Embryonic facial prominence (tissue), 1 donor: ENCODE data around the gene ERBB4.
"Not testable (repeated sequence)": the region's sequence is repeated elsewhere in the genome, so short reads cannot be mapped to it uniquely, and the experiment has no call there.

Experiments
- DNase-seq: peaks from one replicate; pipeline ENCODE4 v3.0.0-alpha.2; 2016; ENCODE audit errors: extremely low spot score

ERBB4 gene

DNA sequence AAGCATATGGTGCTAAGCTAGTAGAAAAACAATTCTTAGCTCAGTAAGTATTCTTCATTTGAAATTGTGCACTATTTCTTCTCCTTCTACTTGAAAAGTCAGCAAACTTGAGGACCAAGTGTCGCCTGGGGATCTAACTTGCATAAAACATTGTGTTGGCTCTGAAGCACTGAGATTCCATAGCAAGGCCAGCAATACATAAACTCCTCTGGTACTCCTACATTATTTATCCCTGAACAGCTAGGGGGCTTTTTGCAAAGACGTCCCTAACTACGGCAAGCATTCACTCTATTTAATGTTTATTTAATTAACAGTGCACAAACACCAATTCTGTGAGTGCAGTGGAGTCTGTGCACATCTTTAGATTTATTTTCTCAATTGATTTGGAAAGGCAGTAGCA, 392.2 kb downstream of the ERBB4 start:
- no peak for DNase-seq

DNA sequence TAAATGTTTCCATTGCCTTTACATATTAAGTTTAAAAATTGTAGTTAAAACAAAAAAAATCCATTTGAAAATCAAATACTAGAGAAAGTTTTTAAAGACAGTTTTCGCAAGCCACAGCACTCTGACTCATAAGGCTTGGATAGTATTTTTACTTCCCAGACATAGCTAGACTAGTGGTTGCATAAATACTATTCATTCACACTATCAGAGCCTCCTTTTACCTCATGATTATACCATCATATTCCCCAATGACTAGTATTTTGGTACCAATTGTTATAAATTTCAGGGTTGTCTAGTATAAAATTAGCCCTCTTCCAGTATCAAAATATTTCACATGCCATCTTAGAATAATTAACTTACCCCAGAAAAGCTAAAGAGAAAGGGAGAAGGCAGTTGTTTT, 393.5 kb downstream of the ERBB4 start:
- DNase-seq, result no peak

DNA sequence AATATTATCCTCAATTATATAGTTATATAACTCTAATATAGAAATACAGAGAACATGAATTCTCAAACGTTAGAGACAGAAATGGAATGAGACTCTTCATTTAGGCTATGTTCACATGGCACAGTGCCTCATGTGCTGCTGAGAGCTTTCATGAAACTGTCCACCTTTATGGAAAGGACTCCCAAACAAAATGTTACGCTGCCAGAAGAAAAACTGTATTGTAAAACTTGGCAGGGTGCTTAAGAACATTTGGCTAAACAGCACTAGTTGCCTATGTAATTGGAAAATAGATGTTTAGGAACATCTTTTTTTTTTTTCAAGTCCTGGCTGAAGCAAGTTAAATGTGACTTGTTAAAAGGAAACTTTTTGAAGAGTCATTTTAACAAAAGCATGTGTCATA, 396.0 kb downstream of the ERBB4 start:
- no peak for DNase-seq

DNA sequence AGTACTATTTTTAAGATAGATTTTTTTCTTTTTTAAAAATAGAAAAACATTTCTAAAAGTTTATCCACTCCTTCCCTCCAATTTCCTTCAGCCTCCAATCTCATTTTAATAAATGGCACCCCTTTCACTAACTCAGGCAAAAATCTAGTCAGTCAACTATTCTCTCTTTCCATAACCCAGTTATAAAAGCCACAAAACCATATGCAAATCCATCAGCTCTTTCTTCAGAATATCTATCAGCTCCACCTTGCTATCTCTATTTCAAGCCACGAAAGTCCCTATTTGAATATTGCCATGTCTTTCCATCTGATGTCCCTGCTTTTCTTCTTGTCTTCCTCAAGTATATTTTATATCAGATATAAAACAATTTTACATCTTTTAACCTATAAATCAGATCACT, 397.1 kb downstream of the ERBB4 start:
- DNase-seq, result no peak

DNA sequence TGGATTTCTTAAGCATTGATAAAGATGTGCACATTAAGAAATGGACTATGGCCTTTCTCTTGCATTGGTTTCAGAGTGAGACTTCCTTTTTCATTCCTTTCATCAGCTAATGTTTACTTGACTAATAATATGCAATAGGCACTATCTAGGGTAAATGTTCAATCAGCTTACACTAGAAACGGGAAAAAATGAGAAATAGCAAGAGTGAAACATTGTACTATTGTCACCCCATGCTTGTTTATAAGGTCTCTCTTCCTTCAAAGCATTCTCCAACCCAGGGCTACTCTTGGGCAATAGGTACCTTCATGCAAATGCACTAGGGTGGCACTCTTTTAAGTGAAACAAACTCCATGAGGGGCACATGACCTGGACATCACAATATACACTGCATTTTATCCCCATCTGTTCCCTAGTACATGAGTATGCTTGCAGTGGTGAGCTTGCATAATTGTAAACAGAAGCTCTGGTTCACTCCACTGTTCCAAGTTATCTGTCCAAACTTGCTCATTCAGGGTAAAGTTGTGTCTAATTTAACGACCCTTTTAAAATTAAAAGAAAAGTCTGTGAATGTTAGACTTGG, 402.3 kb downstream of the ERBB4 start:
- DNase-seq, result no peak

DNA sequence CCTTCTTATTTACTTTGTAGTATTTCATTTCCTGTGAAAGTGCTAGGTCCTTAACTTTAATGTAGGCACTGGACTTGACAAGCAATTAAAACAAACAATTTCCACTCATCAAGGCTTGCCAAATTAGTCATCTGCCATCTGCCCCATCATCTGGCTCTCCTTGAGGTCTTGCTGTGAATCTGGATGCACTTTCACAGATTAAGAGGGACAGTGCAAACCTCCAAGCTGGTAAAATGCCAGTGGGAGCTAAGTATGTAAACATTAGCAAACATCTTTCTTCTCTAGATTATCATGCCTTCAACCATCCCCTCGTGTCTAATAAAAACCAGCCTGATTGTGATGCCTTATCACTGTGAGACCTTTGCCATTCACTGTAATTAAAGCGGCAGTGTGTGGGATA, 402.9 kb downstream of the ERBB4 start:
- DNase-seq, result no peak

DNA sequence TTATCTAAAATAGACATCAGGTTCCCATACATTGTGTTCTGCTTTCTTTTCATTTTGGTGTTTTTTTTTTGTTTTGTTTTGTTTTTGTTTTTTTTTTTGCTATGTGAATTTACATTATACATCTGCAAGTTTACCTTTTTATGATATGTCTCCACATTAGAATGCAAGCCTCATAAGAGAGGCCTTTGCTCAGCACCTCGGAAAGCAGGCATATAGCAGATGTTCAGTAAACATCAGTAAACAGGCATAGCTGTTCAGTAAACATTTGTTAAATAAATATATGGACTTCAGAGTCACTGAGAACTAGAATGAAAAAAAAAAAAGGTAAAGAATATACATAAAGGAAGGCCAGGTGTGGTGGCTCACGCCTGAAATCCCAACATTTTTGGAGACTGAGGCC, 405.3 kb downstream of the ERBB4 start:
- no peak for DNase-seq

DNA sequence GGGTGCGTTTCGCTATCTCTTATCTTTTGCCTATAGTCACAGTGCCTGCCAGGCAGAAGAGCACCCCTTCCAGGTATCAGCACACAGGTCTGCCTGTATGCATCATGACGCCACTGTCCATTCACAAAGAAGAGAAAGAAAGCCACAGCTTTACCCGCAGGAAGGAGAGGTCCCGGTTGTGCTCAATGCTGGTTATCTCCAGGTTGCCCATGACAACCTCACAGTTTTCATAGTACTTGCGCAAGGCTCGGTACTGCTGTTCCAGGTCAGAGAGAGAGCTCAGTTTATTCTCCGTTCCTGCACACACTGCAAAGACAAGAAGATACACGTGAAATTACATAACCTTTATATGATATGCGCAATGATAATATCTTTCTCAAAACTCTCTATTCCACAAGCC, 414.0 kb downstream of the ERBB4 start:
- no peak for DNase-seq

DNA sequence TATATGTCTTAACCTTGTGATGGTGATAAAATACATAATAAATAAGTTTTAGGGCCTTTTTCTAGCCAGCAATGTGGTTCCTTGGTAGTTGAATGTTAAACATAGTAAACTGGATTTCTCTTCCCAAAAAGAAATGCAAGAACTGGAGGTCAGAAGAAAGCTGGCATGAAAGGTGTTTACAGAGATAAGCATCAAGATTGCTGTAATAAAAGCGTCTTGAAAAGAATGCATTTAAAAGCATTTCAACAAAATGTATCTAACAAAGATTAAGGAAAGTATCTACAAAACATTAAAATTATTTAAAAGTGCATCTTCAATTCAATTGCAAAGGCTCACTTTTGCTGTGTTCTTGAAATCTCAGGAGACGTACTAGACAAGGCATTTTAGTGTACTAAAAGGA, 419.0 kb downstream of the ERBB4 start:
- no peak for DNase-seq

DNA sequence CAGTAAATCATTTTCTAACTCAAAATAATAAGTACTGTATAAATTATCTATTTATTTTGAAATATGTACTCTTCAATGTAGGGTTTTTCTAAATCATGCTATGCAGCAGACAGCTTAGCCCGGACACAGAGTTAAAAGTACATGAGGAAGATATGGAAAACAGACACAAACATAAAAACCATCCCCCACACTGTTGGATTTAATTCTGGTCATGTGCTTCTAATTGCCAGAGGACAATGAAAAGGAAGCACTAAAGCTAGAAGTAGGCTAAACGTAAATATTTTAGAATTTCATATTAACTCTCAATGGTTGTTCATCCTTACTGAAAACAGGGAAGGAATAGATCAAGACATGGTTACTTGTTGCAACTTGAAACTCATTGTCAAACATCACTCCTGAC, 420.7 kb downstream of the ERBB4 start:
- DNase-seq, result no peak

DNA sequence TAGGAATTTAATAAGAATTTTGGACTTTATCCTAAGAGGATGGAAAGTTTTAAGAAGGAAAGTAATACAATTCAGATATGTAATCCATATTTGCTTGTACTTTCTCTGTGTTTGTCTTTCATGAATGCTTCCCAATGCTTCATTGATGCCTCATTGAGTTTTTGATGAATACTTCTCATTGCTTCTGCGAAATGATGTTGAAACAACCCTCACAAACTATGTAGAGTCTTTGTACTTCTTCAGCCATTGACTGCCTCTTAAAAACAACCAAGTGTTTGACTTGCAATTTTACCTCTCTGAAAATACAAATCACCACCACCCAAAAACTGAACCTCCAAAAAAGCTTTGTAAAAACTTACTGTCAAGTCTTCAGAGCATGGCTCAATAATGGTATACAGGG, 424.1 kb downstream of the ERBB4 start:
- no peak for DNase-seq

DNA sequence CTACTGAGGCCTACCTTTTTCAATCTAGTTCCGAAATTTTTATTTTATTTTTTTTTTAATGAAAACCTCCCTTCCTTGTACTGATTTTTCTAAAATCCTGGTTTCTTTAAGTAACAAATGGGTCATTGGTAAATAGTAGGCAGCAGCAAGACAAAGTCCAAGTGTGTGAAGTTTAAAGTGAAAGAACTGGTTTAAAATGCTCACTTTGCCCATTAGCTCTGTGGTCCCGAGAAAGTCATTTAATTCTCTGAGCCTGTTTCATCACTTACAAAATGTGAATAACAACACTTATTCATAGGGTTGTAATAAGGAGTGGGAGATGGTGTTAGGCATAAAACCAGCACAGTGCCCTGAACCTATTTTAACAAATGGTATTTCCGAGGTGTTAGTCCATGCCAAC, 426.2 kb downstream of the ERBB4 start:
- no peak for DNase-seq

DNA sequence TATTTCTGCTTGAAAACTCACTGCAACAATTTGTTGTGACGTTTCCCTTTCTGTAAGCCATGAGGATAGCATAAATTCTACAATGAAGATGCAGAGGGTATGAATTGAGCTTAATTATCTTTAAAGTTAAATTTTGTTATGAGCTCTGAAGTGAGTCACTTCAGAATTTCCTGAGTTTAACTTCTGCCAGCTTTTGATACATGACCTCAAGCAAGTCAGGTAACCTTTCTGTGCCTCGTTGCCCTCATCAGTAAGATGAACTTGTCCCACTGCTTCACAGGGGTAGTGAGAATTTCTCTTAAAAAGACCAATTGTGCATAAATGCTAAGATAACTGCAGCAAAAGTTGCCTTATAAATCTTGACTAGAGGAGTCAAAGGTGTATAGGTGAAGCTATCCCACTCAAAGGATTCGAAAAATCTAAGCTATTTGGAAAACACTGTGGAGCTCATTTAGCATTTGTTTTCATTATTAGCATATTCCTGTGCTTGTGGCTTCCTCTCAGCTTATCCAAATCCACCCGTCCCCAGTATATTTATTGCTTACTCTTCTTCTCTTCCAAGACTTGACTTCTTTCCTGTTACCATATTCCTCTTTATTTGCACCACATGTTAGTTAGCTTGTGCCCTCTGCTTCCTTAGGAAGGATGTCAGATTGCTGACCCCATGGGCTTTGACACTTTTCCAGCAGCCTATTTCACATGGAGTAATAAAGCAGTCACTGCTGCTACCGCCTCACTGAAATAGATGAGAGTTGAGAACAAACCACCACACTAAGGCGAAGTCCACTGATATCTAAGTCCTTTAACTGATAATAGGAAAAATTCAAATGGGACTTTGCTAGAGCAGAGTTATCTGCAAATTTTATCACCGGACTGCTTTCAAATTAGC, 428.6 kb downstream of the ERBB4 start:
- DNase-seq, result no peak

DNA sequence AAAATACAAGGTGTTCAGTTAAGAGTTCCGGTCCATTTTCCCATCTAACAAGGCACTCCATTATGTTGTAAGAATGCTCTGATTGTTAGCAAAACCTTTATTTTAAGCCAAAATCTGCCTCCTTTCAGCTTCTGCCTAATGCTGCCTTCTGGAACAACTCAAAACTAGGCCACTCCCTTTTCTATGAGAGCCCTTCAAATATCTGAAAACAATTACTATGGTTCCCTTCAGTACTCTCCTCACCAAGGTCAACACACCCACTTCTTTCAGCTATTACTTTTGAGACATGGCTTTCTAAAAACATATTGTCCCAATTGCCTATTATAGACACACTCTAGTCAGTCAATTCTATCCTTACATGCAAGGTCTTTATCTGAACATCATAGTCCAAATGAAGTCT, 429.4 kb downstream of the ERBB4 start:
- DNase-seq, result no peak

DNA sequence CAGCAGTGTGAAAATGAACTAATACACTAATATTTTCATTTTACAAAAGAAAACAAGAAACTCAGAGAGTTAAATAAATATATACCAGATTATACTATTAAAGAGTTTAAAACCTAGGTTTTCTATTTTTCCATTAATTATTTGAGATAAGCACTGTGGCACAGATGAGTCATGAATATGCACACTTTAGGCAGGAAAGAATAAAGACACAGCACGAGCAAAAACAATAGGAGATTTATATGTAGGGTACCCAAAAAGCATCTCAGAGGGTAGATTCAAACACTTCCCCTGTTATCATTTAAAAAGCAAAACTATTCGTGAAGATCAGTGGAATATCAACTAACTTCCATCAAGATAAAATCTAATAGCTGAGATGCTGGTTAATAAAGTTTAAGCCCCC, 430.6 kb downstream of the ERBB4 start:
- DNase-seq, result no peak

DNA sequence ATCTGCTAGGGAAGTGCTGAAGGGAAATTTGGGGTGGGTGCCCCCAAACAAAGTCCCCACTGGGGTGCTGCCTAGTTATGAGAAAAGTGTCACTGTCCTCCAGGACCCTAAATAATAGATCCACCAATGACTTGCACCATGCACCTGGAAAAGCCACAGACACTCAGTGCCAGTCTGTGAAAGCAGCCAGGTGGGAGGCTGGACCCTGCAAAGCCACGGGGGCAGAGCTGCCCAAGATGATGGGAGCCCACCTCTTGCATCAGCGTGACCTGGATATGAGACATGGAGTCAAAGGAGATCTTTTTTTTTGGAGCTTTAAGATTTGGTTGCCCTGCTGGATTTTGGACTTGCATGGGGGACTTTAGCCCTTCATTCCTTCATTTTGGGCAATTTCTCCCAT, 431.6 kb downstream of the ERBB4 start:
- DNase-seq, result no peak

DNA sequence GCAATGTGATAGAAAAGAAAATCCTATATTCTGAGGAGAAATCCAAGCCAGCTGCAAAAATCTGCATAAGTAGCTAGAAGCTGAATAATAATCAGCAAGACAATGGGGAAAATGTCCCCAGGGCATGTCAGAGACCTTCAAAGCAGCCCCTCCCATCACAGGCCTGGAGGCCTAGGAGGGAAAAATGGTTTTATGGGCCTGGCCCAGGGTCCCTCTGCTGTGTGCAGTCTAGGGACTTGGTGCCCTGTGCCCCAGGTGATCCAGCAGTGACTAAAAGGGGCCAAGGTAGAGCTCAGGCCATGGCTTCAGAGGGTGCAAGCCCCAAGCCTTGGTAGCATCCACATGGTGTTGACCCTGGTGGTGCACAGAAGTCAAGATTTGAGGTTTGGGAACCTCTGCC, 432.1 kb downstream of the ERBB4 start:
- DNase-seq, result not testable (repeated sequence)

DNA sequence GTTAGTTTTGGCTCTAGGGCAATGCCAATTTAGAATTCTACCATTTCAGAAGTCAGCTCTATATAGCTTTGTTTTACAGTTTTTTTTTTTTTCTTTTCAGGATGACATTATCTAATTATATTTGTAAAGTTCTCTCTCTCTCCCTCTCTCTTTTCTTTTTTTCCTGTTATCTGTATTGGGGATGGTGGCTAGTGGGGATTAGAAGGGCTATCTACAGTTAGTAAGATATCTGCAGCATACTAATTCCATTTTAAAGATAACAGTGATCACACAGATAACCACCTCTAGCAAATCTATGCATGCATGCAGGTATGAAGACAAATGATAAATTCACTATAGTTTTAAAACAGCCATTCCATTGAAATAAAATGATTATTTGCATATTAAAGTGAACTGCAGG, 438.9 kb downstream of the ERBB4 start:
- no peak for DNase-seq

DNA sequence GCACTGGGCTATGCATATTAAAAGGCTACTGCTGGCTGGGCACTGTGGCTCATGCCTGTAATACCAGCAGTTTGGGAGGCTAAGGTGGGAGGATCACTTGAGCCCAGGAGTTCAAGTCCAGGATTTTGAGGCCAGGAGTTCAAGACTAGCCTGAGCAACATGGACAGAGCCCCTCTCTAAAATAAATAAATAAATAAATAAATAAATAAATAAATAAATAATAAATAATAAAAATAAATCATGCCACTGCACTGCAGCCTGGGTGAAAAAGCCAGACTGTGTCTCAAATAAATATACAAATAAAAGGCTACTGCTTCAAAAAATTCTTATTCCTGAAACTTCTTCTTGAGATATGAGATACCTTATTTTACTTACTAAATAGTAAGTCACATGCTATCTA, 439.6 kb downstream of the ERBB4 start:
- DNase-seq, result no peak

DNA sequence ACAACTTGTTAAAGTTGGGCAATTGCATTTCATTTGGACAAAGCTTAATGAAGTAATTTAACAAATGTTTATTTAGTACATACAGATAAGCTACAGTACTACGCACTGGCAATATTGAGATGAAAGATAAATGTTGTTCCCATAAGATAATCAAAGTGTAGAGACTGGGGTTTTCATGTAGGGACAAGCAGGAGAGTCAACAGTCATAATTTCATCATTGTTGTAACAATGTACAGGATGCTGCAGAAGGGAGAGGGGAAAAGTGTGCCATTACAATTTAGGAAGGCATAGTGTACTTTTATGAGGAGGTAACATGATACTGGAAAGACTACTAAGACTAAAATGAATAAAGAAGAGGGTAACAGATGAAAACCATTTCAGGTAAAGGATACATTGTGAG, 441.6 kb downstream of the ERBB4 start:
- DNase-seq, result no peak

DNA sequence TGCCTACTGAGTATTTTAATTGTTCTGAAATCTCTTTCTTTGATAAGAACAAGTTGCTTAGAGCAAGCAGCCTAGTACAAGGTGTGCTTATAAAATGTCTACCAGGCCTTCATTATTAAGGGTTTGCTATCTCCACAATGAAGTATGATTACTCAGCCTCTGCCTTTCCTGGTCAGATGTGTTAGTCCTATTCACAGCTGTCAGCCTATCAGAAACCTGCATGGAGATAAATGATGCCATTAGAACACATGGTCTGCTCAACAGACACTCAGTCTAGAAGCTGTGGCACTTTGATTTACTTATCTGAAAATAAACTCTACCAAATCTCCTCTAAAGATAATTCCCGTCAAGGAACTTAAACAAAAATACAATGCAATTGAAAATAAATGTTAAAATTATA, 448.7 kb downstream of the ERBB4 start:
- no peak for DNase-seq

DNA sequence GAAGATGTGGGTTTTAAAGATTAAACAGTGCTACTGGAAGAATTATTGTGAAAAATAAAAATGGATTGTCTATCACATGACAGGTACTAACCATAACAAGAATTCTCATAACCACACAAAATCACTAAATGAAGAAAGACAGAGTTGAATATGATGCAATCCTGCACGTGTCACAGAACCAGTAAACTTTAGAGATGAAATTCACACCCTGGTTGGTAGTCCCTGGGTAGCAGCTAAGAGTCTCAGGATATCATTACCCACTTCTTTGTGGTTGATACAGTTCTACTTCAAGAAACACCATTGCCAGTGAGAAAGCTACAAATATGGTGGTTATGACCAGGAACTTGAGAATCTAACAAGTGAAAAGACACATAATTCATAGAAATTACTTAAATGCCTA, 450.2 kb downstream of the ERBB4 start:
- DNase-seq, result no peak

DNA sequence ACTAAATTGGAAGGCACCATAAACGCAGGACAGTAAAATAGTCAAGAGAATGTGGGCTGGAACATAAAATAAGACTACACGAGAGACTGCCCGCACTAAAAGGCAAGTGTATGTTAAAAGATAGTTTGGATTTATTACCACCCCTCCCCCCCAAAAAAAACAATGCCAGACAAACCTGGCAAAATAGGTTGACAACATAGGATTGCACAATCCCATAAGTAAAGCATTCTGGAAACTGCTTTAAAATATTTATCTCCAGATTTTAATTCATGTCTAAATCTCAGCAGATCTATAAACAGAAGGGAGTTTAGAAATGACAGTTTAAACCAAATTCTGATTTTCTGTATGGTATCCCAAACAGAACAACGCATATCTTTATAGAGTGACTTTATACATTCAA, 455.1 kb downstream of the ERBB4 start:
- no peak for DNase-seq

DNA sequence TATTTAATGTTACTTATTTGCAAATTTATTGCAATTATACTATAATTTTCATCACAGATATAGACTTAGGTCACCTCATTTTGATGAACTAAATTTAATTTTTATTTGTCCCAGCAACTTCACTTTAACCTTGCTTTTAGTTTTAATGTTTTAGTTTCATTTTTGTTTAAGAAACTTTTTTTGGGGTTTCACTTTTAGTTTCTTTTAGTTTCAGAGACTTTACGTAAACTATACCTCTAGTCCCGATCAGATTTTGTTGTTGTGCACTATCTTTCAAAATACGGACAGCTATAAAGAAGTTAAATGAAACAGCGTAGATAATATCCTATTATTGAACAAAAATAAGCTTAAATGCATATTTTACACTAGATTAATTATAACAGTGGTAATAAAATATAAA, 460.5 kb downstream of the ERBB4 start:
- DNase-seq, result no peak
